Hepatocyte (in vitro differentiated cells): ENCODE measurements around the gene DGAT2. TPM values are rescaled to one million over a fixed set of nuclear protein-coding genes. Genes with fewer than 3 reads are reported as not detected.

Experiments used
- DNase-seq: peaks from one replicate; pipeline ENCODE4 v3.0.0-alpha.2; 2016; ENCODE audit warnings: low spot score
- H2AFZ ChIP-seq: fragments of 200-600 bp; sonication (generic); 2 replicates; pipeline ENCODE4 v1.6.0; 2016; ENCODE audit warnings: antibody characterized with exemption, mild to moderate bottlenecking
- H3K27ac ChIP-seq: fragments of 200-600 bp; sonication (generic); 2 replicates; pipeline ENCODE4 v1.5.1; 2016; ENCODE audit warnings: mild to moderate bottlenecking
- H3K27me3 ChIP-seq: fragments of 200-600 bp; sonication (generic); 2 replicates; pipeline ENCODE4 v1.6.1; 2016
- H3K36me3 ChIP-seq: fragments of 200-600 bp; sonication (generic); replicated peaks from 2 replicates; pipeline ENCODE4 v1.5.1; 2016; ENCODE audit warnings: low read depth; ENCODE audit not compliant: insufficient read depth
- H3K4me1 ChIP-seq: fragments of 200-600 bp; sonication (generic); 2 replicates; pipeline ENCODE4 v1.5.1; 2016; ENCODE audit warnings: mild to moderate bottlenecking, moderate library complexity; ENCODE audit not compliant: insufficient read depth
- H3K4me2 ChIP-seq: fragments of 200-600 bp; sonication (generic); 2 replicates; pipeline ENCODE4 v1.6.0; 2016
- H3K4me3 ChIP-seq: fragments of 200-600 bp; sonication (generic); 2 replicates; pipeline ENCODE4 v1.5.1; 2016; ENCODE audit warnings: mild to moderate bottlenecking
- H3K79me2 ChIP-seq: fragments of 200-600 bp; sonication (generic); 2 replicates; pipeline ENCODE4 v1.6.0; 2017; ENCODE audit warnings: mild to moderate bottlenecking
- H3K9me2 ChIP-seq: fragments of 200-600 bp; sonication (generic); replicated peaks from 2 replicates; pipeline ENCODE4 v1.6.0; 2017; ENCODE audit warnings: mild to moderate bottlenecking; ENCODE audit not compliant: insufficient read depth
- H3K9me3 ChIP-seq: fragments of 200-600 bp; sonication (generic); 2 replicates; pipeline ENCODE4 v1.5.1; 2016; ENCODE audit warnings: low read depth, mild to moderate bottlenecking
- H4K20me1 ChIP-seq: fragments of 200-600 bp; sonication (generic); 2 replicates; pipeline ENCODE4 v1.6.0; 2016; ENCODE audit warnings: mild to moderate bottlenecking; ENCODE audit not compliant: insufficient read depth, poor library complexity, severe bottlenecking
- EZH2 ChIP-seq: fragments of 200-600 bp; sonication (generic); IDR thresholded peaks from 2 replicates; pipeline ENCODE4 v1.6.1; 2016; ENCODE audit warnings: antibody characterized with exemption, mild to moderate bottlenecking, borderline replicate concordance
- EZH2phosphoT487 ChIP-seq: fragments of 200-600 bp; sonication (generic); IDR thresholded peaks from one replicate; pipeline ENCODE4 v1.6.1; 2018; ENCODE audit warnings: antibody characterized with exemption, mild to moderate bottlenecking, low read depth, moderate library complexity; ENCODE audit not compliant: unreplicated experiment, severe bottlenecking
- WGBS: methylation state at CpG from one replicate; pipeline ENCODE4 v1.1.6; 2016; ENCODE audit warnings: low lambda C conversion rate; ENCODE audit errors: missing lambda C conversion rate; 5-methylcytosine and 5-hydroxymethylcytosine counted together
- polyA plus RNA-seq: library from polyadenylated mRNA; unstranded; fragments of >200 nt; fragmentation: Nextera tagmentation; extraction: Ambion mirVana; gene quantifications from 2 replicates; pipeline ENCODE4 v1.2.1, GENCODE V29; 2016
- total RNA-seq: library from RNA; depleted of rRNA; stranded (reverse); fragments of >200 nt; gene quantifications from 2 replicates; pipeline ENCODE4 v1.2.3, GENCODE V29; 2014
- TF ChIP-seq, protein P1 (sequence below): fragments of 200-600 bp; sonication (generic); IDR thresholded peaks from 2 replicates; pipeline ENCODE4 v1.5.1; 2016; ENCODE audit warnings: antibody characterized with exemption, mild to moderate bottlenecking; ENCODE audit not compliant: poor library complexity

The DGAT2 gene
- total and polyA plus RNA-seq, 2 experiments from 2014 or later, result 55.6 to 60.5 TPM

DNA sequence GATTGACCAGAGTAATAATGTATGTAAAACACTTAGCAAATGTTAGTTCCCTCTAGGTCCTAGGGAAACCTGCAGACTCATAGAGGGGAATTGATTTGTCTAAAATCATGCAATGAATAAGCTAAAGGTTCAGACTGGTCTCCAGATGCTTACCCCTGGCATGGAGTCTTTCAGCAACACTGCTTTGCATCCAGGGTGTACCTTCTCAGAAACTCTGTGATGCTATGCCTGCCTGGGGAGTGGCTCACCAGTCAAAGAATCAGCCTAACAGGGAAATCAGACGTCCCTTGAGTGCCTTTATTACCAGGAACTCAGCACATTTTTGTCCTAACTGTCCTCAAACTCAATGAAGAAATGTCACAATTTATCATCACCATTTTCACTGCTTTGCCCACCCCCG is 40.5 kb downstream of the DGAT2 start:
- Histone ChIP-seq H2AFZ (no peak overlapping the region), H3K79me2 (no peaks in the 10 kb centered on the region), H4K20me1 (no peaks in the 10 kb centered on the region), H3K9me2 (no peaks in the 10 kb centered on the region), H3K4me2 (no peak overlapping the region), H3K36me3 (no peaks in the 10 kb centered on the region), H3K27me3 (no peaks in the 10 kb centered on the region), H3K4me1 (peaks cover 4% of the 10 kb centered on the region), H3K27ac (no peak overlapping the region), H3K4me3 (no peak overlapping the region), H3K9me3 (no peaks in the 10 kb centered on the region)
- no peak for DNase-seq
- WGBS, result 73% methylated on average over 2 of the region's 2 CpGs
- no peak for TF ChIP-seq EZH2
- TF ChIP-seq EZH2phosphoT487, result no peak
- TF ChIP-seq, protein P1, sequence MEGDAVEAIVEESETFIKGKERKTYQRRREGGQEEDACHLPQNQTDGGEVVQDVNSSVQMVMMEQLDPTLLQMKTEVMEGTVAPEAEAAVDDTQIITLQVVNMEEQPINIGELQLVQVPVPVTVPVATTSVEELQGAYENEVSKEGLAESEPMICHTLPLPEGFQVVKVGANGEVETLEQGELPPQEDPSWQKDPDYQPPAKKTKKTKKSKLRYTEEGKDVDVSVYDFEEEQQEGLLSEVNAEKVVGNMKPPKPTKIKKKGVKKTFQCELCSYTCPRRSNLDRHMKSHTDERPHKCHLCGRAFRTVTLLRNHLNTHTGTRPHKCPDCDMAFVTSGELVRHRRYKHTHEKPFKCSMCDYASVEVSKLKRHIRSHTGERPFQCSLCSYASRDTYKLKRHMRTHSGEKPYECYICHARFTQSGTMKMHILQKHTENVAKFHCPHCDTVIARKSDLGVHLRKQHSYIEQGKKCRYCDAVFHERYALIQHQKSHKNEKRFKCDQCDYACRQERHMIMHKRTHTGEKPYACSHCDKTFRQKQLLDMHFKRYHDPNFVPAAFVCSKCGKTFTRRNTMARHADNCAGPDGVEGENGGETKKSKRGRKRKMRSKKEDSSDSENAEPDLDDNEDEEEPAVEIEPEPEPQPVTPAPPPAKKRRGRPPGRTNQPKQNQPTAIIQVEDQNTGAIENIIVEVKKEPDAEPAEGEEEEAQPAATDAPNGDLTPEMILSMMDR, result no peak

DNA sequence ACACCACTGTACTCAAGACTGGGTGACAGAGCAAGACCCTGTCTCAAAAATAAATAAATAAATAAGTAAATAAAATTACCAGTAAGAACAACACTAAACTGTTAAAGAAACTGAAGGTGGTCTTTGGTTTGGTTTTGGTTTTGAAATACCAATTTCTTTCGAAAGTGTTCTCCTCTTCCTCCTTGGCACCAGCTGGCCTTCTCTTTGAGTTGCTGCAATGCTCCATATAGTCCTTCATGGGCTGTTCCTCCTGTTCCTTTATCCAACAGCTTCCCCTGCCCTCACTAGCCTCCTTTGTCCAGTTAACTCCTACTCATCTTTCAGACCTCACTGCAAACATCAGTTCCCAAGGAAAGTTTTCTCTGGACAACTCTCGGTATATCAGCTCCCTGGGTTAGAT is 41.4 kb downstream of the DGAT2 start:
- peaks cover 5% of the 10 kb centered on the region for H3K4me1 ChIP-seq
- no peak overlapping the region for H3K27ac ChIP-seq
- no peak for DNase-seq
- TF ChIP-seq, protein P1, result no peak
- TF ChIP-seq EZH2phosphoT487, result no peak
- TF ChIP-seq EZH2, result no peak
- no peaks in the 10 kb centered on the region for H3K9me3 ChIP-seq
- no peak overlapping the region for H3K4me2 ChIP-seq
- WGBS, result 68% methylated on average over 2 of the region's 2 CpGs
- H3K79me2 ChIP-seq, result no peaks in the 10 kb centered on the region
- H2AFZ ChIP-seq, result no peak overlapping the region
- H3K36me3 ChIP-seq, result no peaks in the 10 kb centered on the region
- no peak overlapping the region for H3K4me3 ChIP-seq
- no peaks in the 10 kb centered on the region for H3K27me3 ChIP-seq
- H3K9me2 ChIP-seq, result no peaks in the 10 kb centered on the region
- H4K20me1 ChIP-seq, result no peaks in the 10 kb centered on the region

DNA sequence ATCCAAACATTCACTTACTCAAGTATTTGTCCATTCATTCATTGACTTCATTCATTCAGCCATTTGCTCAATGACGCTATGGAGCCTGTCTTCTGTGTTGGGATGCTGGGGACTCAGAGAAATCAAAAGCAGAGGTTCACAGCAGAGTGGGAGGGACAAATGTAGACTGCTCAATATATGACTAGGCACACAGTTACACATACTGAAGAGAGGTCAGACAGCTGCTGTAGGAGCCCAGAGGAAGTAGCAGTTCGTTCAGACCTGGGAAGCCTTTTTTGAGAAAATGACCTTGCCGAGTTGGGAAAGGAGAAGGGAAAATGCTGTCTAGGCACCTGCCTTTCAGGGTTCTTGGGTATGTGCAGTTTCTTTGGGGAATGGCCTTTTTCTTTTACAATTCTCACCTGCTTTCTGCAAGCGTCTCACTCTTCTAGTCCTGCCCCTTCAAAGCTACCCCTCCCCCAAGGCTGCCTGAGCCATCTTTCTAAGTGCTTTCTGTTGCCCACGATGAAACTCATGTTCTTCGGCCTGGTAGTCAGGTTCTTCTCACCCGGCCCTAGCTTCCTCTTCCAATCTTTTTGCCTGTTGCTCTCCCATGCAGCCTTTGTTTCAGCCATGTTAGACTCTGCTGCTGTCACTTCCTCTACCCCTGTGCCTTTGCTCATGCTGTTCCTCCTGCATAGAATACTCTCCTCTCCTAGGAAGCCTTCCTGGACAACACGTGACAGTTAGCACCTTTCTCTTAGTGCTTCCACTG is 42.2 kb downstream of the DGAT2 start:
- no peak overlapping the region for H3K4me2 ChIP-seq
- peaks cover 4% of the 10 kb centered on the region for H3K79me2 ChIP-seq
- 79% methylated on average over 8 of the region's 8 CpGs for WGBS
- peaks cover 5% of the 10 kb centered on the region for H3K4me1 ChIP-seq
- H3K9me2 ChIP-seq, result no peaks in the 10 kb centered on the region
- no peak overlapping the region for H2AFZ ChIP-seq
- no peaks in the 10 kb centered on the region for H3K36me3 ChIP-seq
- H3K27ac ChIP-seq, result no peak overlapping the region
- DNase-seq, result no peak
- H3K9me3 ChIP-seq, result no peaks in the 10 kb centered on the region
- H4K20me1 ChIP-seq, result no peaks in the 10 kb centered on the region
- no peak overlapping the region for H3K4me3 ChIP-seq
- TF ChIP-seq EZH2phosphoT487 (no peak), EZH2 (no peak)
- TF ChIP-seq, protein P1, result no peak
- H3K27me3 ChIP-seq, result no peaks in the 10 kb centered on the region
